Ovary (tissue), 9 donors: Measurements from ENCODE around the gene TTC39A. TPM values are rescaled to one million over a fixed set of nuclear protein-coding genes. Genes with fewer than 3 reads are reported as not detected.

Source experiments
- DNase-seq, 5 donors: peaks; one replicate each; pipeline ENCODE4 v3.0.0-alpha.2; 2019 to 2020
- H3K27ac ChIP-seq, 2 donors: fragments of 200-600 bp; one replicate each; pipeline versions ENCODE4 v1.5.1 to v1.8.0; 2019 to 2022
- H3K27me3 ChIP-seq: fragments of 200-600 bp; one replicate; pipeline ENCODE4 v1.8.0; 2022
- H3K36me3 ChIP-seq: fragments of 200-600 bp; sonication (generic); one replicate; pipeline ENCODE4 v1.5.1; 2019
- H3K4me1 ChIP-seq: one replicate; pipeline ENCODE4 v1.8.1; 2013; ENCODE audit warnings: mild to moderate bottlenecking, moderate library complexity; ENCODE audit not compliant: insufficient read depth
- H3K4me3 ChIP-seq: fragments of 200-600 bp; sonication (generic); one replicate; pipeline ENCODE4 v1.5.1; 2017
- H3K9me3 ChIP-seq, 2 donors: fragments of 200-600 bp in 1 of 2; sonication (generic) in 1 of 2; one replicate each; pipeline versions ENCODE4 v1.5.1 to v1.8.1; 2013 to 2019; ENCODE audit warnings: mild to moderate bottlenecking in 1 of 2, moderate library complexity in 1 of 2
- EP300 ChIP-seq: sonication (generic); formaldehyde crosslinking; IDR thresholded peaks from one replicate; pipeline ENCODE4 v1.6.1; 2017; ENCODE audit warnings: antibody characterized with exemption
- POLR2A ChIP-seq: fragments of 450-650 bp; IDR thresholded peaks from one replicate; pipeline ENCODE4 v1.6.1; 2017; ENCODE audit warnings: antibody characterized with exemption, mild to moderate bottlenecking, moderate library complexity
- WGBS, 3 donors: extraction: QIAGEN DNeasy Blood & Tissue Kit in 1 of 3; methylation state at CpG; one replicate each; pipeline versions ENCODE4 v1.1.5 to v1.1.7; 2013 to 2017; 5-methylcytosine and 5-hydroxymethylcytosine counted together
- intact Hi-C, 4 donors: fragments of 100-400 bp; cut with DNase I; formaldehyde crosslinking; loops; one replicate each; pipeline versions ENCODE4 v1.11.0 to v1.15.1; 2022 to 2023
- polyA plus RNA-seq, 2 donors: library from polyadenylated mRNA; stranded (reverse); fragments of 200-250 nt in 1 of 2; fragments of 350-450 nt in 1 of 2; fragmentation: Illumina TruSeq in 1 of 2; extraction: RNeasy Lipid Tissue Mini Kit (QIAGEN cat#74804) in 1 of 2; gene quantifications; one replicate each; pipeline ENCODE4 v1.2.3, GENCODE V29; 2013 to 2014
- total RNA-seq, 7 donors: library from RNA; depleted of rRNA in 2 of 7; stranded (reverse); fragments of >200 nt in 2 of 7; fragmentation: NEBNext Ultra II Directional in 3 of 7; extraction: Animal tissue kit (Norgen Biotek cat#: 25700) in 3 of 7; gene quantifications; one replicate each; pipeline versions ENCODE4 v1.1.0 to v1.2.4, GENCODE V29; 2016 to 2023
- TF ChIP-seq, protein P1 (sequence below), 3 donors: fragments of 450-650 bp in 2 of 3; fragments of 200-600 bp in 1 of 3; IDR thresholded peaks; one replicate each; pipeline versions ENCODE4 v1.5.1 to v1.8.0; 2016 to 2022; ENCODE audit warnings: antibody characterized with exemption in 3 of 3, mild to moderate bottlenecking in 1 of 3
- donor health status: DM: no; HTN: no; CAD: no; lungs with moderate emphysema.
- donor health status: DM: no; HTN: no; CAD: no.
- donor health status: Bipolar disorder and iron deficiency.
- donor health status: DM: yes; HTN: yes; CAD: no.
- donor health status: DM: no; HTN: no; CAD: no.
- donor health status: DM: yes; HTN: yes; CAD: no.

TTC39A gene
- total and polyA plus RNA-seq, 9 donors, result 0.28 to 10.7 (median 0.62) TPM

DNA sequence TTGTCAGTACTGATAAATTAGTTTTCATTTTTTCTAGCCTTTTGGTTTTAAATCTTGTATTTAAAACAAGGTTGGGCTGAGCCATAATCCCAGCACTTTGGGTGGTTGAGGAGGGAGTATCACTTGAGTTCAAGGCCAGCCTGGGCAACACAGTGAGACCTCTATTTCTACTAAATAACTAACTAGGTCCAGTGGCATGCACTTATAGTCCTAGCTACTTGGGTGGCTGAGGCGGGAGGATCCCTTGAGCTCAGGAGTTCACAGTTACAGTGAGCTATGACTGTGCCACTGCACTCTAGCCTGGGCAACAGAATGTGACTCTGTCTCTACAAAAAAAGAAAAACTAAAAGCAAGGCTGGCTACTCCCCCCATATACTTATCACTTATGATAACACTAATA is 21.5 kb upstream of the TTC39A start:
- no peak overlapping the region for H3K4me3 ChIP-seq
- intact Hi-C loops, result no loop called here
- 16 to 31% (median 18%) methylated on average over 1 of the region's 1 CpG for WGBS, 3 donors
- no peak for TF ChIP-seq EP300
- TF ChIP-seq, protein P1, sequence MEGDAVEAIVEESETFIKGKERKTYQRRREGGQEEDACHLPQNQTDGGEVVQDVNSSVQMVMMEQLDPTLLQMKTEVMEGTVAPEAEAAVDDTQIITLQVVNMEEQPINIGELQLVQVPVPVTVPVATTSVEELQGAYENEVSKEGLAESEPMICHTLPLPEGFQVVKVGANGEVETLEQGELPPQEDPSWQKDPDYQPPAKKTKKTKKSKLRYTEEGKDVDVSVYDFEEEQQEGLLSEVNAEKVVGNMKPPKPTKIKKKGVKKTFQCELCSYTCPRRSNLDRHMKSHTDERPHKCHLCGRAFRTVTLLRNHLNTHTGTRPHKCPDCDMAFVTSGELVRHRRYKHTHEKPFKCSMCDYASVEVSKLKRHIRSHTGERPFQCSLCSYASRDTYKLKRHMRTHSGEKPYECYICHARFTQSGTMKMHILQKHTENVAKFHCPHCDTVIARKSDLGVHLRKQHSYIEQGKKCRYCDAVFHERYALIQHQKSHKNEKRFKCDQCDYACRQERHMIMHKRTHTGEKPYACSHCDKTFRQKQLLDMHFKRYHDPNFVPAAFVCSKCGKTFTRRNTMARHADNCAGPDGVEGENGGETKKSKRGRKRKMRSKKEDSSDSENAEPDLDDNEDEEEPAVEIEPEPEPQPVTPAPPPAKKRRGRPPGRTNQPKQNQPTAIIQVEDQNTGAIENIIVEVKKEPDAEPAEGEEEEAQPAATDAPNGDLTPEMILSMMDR (IDR thresholded peaks at IDR 0.05), result no peak
- DNase-seq, result peak in 1 of 5 donors; percentile 14
- no peak overlapping the region for H3K27ac ChIP-seq
- no peaks in the 10 kb centered on the region for H3K36me3 ChIP-seq
- H3K9me3 ChIP-seq, result no peaks in the 10 kb centered on the region
- no peaks in the 10 kb centered on the region for H3K27me3 ChIP-seq
- peaks cover 6% of the 10 kb centered on the region for H3K4me1 ChIP-seq

GRCh38 chr1:51349862-51350261 is 19.5 kb upstream of the TTC39A start:
- Histone ChIP-seq H3K36me3 (no peaks in the 10 kb centered on the region), H3K9me3 (no peaks in the 10 kb centered on the region), H3K27me3 (no peaks in the 10 kb centered on the region), H3K4me3 (no peak overlapping the region), H3K27ac (no peak overlapping the region), H3K4me1 (peaks cover 6% of the 10 kb centered on the region)
- WGBS, 3 donors, result 96 to 100% (median 99%) methylated on average over 3 of the region's 3 CpGs
- TF ChIP-seq EP300 (no peak), POLR2A (no peak)
- TF ChIP-seq, protein P1 (IDR thresholded peaks at IDR 0.05), result no peak
- DNase-seq, result no peak
- intact Hi-C loops, result loop anchor here in 1 of 4 donors (5.0 kb wide), 1 partner anchor 167 kb away; the partner anchor contains the start of gene EPS15

GRCh38 chr1:51348147-51348527 is 17.8 kb upstream of the TTC39A start:
- Histone ChIP-seq H3K4me1 (peaks cover 11% of the 10 kb centered on the region), H3K9me3 (no peaks in the 10 kb centered on the region), H3K27me3 (no peaks in the 10 kb centered on the region), H3K4me3 (no peak overlapping the region), H3K36me3 (no peaks in the 10 kb centered on the region), H3K27ac (no peak overlapping the region)
- TF ChIP-seq EP300 (no peak), POLR2A (no peak)
- TF ChIP-seq, protein P1 (IDR thresholded peaks at IDR 0.05), result no peak
- no peak for DNase-seq
- intact Hi-C loops, result loop anchor here in 1 of 4 donors (5.0 kb wide), 1 partner anchor 169 kb away; the partner anchor contains the start of gene EPS15

- WGBS, 3 donors, result 89 to 91% (median 90%) methylated on average over 6 of the region's 6 CpGs
- TF ChIP-seq, protein P1 (IDR thresholded peaks at IDR 0.05), result no peak
- TF ChIP-seq EP300 (no peak), POLR2A (no peak)
- Histone ChIP-seq H3K4me1 (peaks cover 11% of the 10 kb centered on the region), H3K36me3 (no peaks in the 10 kb centered on the region), H3K9me3 (no peaks in the 10 kb centered on the region), H3K27ac (no peak overlapping the region), H3K27me3 (no peaks in the 10 kb centered on the region), H3K4me3 (no peak overlapping the region)
- intact Hi-C loops, result loop anchor here in 1 of 4 donors (5.0 kb wide), 1 partner anchor 170 kb away; the partner anchor contains the start of gene EPS15
- no peak for DNase-seq
Observed at GRCh38 chr1:51347398-51348146, 17.2 kb upstream of the TTC39A start.
